Measurements from ENCODE around the gene NFIA.

NFIA gene

GRCh38 chr1:61332796-61333195, 250.4 kb downstream of the NFIA start:
- no peak for DNase-seq (ENCODE audit: low read depth)

GRCh38 chr1:61334718-61335589, 252.6 kb downstream of the NFIA start:
- DNase-seq (ENCODE audit: low read depth) = no peak

- no peak for DNase-seq (ENCODE audit: low read depth)
Measured at GRCh38 chr1:61337037-61337436, 254.7 kb downstream of the NFIA start.

GRCh38 chr1:61337441-61337951, 255.1 kb downstream of the NFIA start:
- no peak for DNase-seq (ENCODE audit: low read depth)

GRCh38 chr1:61337981-61338848, 255.9 kb downstream of the NFIA start:
- no peak for DNase-seq (ENCODE audit: low read depth)

GRCh38 chr1:61338899-61339298, 256.5 kb downstream of the NFIA start:
- no peak for DNase-seq (ENCODE audit: low read depth)

- no peak for DNase-seq (ENCODE audit: low read depth)
Measured at GRCh38 chr1:61341426-61341825, 259.1 kb downstream of the NFIA start.

- DNase-seq (ENCODE audit: low read depth) = no peak
Measured at GRCh38 chr1:61343734-61344420, 261.5 kb downstream of the NFIA start.

- DNase-seq (ENCODE audit: low read depth) = no peak
Measured at GRCh38 chr1:61344696-61345095, 262.3 kb downstream of the NFIA start.

GRCh38 chr1:61348025-61348665, 265.8 kb downstream of the NFIA start:
- DNase-seq (ENCODE audit: low read depth) = no peak

- DNase-seq (ENCODE audit: low read depth) = no peak
Measured at GRCh38 chr1:61352845-61353435, 270.6 kb downstream of the NFIA start.

GRCh38 chr1:61353797-61354406, 271.5 kb downstream of the NFIA start:
- DNase-seq (ENCODE audit: low read depth) = no peak

GRCh38 chr1:61356016-61356415, 273.7 kb downstream of the NFIA start:
- no peak for DNase-seq (ENCODE audit: low read depth)

GRCh38 chr1:61356995-61357394, 274.6 kb downstream of the NFIA start:
- DNase-seq (ENCODE audit: low read depth) = no peak

- DNase-seq (ENCODE audit: low read depth) = no peak
Measured at GRCh38 chr1:61357539-61357938, 275.2 kb downstream of the NFIA start.

GRCh38 chr1:61358770-61359455, 276.6 kb downstream of the NFIA start:
- DNase-seq (ENCODE audit: low read depth) = no peak

- DNase-seq (ENCODE audit: low read depth) = no peak
Measured at GRCh38 chr1:61361931-61362330, 279.6 kb downstream of the NFIA start.

GRCh38 chr1:61362351-61362750, 280.0 kb downstream of the NFIA start:
- no peak for DNase-seq (ENCODE audit: low read depth)

- no peak for DNase-seq (ENCODE audit: low read depth)
Measured at GRCh38 chr1:61368366-61368765, 286.0 kb downstream of the NFIA start.

- no peak for DNase-seq (ENCODE audit: low read depth)
Measured at GRCh38 chr1:61368876-61369275, 286.5 kb downstream of the NFIA start.
